GM12873 (cell line): ENCODE data around the gene NOL7.

Experiments used
- TF ChIP-seq, protein P1 (sequence below): IDR thresholded peaks from 2 replicates; pipeline ENCODE4 v1.5.1; 2012; ENCODE audit warnings: low read depth, mild to moderate bottlenecking, moderate library complexity, low read length, control low read depth; ENCODE audit not compliant: insufficient read depth; ENCODE audit errors: missing control alignments

The NOL7 gene

DNA sequence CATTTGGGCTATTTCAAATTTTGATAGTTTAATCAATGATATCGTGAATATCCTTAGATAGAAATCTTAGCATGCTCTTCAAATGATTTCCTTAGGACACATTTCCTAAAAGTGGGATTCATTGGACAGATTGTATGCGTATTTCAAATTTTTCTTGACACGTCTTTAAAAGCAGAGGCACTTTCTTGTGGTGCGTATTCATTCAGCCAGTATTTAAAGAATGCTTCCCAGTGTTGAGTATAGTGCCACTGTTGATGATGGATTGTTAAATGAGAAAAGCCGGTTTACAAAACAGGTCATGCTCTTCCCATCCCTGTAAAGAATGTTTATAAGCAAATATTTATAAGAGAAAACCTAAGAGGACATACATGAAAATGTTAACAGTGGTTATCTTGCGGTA, 15.1 kb upstream of the NOL7 start:
- TF ChIP-seq, protein P1, sequence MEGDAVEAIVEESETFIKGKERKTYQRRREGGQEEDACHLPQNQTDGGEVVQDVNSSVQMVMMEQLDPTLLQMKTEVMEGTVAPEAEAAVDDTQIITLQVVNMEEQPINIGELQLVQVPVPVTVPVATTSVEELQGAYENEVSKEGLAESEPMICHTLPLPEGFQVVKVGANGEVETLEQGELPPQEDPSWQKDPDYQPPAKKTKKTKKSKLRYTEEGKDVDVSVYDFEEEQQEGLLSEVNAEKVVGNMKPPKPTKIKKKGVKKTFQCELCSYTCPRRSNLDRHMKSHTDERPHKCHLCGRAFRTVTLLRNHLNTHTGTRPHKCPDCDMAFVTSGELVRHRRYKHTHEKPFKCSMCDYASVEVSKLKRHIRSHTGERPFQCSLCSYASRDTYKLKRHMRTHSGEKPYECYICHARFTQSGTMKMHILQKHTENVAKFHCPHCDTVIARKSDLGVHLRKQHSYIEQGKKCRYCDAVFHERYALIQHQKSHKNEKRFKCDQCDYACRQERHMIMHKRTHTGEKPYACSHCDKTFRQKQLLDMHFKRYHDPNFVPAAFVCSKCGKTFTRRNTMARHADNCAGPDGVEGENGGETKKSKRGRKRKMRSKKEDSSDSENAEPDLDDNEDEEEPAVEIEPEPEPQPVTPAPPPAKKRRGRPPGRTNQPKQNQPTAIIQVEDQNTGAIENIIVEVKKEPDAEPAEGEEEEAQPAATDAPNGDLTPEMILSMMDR: no peak

DNA sequence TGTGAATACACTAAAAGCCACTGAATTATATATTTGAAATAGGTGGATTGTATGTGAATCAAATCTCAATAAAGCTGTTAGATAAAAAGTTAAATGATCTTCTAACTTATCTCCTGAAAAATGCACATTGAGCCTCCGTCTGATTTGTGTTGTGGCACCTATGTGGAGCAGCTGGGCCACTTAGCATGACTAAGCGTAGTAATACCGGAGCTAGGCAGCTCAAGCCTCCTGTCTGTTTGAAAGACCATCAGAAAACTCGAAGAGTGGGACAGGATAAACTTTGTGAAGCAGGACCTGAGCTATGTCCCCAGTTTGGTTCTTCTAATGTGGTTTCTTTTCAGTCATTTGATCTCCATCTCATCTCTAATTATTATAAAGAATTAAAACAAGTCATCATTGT, 11.0 kb upstream of the NOL7 start:
- TF ChIP-seq, protein P1: no peak

DNA sequence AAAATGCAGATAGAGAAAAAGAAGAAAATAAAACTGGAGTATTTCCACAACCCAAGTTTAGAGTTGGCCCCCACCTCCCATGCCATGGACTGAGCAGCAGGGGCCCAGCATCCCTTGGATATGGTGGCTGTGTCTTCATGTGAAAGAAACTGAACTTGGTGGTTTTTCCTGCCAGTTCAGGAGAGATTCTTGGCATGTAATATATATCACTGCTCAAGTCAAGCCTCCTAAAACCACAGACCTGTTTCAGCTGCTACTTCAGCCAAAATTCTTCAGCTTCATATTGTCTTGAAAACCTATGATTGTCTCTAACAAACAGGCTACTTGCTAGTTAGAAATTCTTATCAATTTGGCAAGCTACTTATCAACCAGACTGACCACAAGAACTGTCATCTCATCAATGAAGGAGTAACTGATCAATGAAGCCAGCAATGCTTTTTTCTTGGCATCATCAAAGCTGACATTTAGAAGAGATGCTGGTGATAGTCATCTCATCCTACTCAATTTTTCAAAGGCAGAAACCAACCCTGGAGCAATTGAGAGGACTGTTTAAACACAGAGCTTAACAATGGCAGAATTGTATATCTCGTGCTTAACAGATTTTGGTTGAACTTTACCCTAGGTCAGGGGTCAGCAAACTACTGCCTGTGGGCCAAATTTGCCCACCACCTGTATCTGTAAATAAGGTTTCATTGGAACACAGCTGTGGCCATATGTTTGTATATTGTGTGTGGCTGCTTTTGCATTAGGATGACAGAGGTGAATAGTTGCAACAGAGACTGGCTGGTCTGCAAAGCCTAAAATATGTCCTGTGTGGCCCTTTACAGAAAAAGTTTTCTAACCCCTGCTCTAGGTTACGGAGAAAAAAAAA, 10.4 kb upstream of the NOL7 start:
- TF ChIP-seq, protein P1: no peak

DNA sequence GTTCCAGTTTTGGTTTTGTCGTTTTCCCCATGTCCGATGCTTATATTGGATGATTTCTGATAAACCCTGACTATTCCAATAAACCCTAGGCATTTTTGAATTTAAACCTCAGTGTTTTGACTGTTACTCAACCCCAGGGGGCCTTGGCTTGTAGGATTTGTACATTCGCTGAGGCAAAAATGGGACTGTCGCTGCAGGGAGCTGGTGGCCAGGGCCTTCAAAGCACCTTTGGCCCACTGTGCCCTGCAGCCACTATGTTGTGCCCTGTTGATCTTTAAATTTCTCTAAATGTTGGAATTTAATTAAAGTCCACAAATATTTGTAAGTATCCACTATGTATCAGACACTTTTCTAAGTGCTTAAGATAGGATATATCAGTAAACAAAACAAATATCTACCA, 9.5 kb upstream of the NOL7 start:
- TF ChIP-seq, protein P1: no peak

DNA sequence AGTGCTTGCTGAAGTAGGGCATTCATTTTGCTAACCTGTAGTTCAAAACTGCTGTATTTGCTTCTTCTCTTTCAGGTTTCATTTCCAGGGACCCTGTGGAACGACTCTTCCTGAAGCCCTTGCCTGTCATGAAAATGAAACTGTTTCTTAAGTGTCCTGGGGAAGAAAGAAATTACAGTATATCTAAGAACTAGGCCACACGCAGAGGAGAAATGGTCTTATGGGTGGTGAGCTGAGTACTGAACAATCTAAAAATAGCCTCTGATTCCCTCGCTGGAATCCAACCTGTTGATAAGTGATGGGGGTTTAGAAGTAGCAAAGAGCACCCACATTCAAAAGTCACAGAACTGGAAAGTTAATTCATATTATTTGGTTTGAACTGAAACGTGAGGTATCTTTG, 3.4 kb upstream of the NOL7 start:
- TF ChIP-seq, protein P1: no peak

DNA sequence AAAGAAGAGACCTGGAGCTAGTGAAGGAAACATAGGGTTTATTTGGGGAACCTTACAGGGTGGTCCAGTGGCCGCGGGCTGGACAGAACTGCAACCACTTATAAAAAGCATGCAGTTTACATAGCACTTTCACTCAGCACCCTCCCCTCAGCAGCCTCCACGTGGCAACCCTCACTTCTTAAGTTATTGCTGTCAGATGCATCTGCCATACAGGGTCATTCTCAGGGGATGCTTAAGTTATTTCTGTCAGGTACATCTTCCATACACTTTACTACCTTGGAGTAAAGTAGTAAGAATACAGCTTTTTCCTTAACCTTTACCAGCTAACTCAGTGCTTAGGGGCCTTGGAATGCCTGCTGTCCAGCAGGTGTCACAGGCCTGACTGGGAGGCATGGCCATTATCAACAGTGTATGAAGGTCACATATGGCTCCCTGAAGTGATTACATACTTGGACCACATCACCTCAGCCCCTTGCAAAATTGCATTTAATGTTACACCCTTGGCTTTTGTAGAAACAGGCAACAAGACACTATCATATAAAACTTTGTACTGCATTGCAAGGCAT, 2.0 kb upstream of the NOL7 start:
- TF ChIP-seq, protein P1: no peak

DNA sequence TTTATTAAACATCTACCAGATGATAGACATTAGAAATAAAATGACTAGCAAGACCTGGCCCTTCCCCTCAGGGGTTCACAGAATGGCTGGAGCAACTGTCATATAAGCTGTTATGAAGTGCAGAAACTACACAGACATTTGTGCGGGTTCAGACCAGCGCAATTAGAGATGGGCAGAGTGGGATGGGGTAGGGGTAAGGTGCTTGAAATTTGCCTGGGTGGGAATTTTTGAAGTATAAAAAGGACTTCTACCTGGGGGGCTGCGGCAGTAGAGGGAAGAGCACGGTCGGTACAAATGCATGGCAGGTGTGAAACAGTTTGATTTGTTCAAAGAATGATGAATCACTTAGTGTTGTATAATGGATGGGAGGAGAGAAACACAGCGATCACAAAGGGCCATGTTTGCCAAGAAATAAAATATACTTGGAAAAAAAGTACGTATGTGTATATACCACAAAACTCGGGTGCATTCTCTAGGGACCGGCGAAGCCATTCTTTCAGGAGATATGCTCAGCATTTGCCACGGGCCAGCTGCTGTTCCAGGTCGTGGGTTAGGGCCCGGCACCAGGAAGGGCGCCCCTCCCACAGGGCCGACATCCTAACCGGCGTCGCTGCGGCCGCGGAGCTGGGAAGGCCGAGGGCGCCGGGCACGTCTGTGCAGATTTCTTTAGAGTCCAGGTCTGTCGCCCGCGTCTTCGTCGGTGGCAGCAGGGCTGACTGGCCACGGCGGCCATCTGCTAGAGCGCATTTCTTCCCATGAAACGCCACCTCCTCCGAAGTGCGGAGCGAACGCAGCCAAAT, 809 bp upstream of the NOL7 start:
- TF ChIP-seq, protein P1: no peak
